ENCODE results near the gene AFG3L2. TPM values are rescaled to one million over a fixed set of nuclear protein-coding genes. Genes with fewer than 3 reads are reported as not detected.

The AFG3L2 gene
- total RNA-seq, 1 donor from 2014 or later = 47.7 TPM

DNA sequence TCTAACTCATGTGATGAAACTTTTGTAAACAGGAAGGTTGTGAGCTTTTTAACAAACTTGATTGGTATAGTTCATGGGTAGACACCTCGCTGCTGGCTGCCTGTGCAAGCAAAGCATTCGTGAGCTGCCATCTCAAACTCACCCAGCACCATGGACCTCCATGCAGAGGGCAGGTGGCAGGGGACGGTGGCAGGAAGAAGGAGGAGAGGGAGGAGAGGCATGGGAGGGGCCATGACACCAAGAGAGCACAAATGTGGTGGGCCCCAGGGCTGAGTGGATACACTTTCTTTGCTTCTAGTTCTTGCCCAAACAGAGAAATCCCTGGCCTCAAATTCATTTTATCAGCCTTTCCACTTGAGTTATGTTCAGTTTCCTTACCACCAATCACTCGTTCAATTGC is 29.1 kb downstream of the AFG3L2 start:
- Mint-ChIP-seq H3K4me3 (no peak overlapping the region), H3K27me3 (ENCODE audit: low read depth) (no peaks in the 10 kb centered on the region), H3K27ac (no peak overlapping the region), H3K4me1 (no peaks in the 10 kb centered on the region), H3K9me3 (no peaks in the 10 kb centered on the region), H3K36me3 (peaks cover 51% of the 10 kb centered on the region)
- TF ChIP-seq, protein P1, sequence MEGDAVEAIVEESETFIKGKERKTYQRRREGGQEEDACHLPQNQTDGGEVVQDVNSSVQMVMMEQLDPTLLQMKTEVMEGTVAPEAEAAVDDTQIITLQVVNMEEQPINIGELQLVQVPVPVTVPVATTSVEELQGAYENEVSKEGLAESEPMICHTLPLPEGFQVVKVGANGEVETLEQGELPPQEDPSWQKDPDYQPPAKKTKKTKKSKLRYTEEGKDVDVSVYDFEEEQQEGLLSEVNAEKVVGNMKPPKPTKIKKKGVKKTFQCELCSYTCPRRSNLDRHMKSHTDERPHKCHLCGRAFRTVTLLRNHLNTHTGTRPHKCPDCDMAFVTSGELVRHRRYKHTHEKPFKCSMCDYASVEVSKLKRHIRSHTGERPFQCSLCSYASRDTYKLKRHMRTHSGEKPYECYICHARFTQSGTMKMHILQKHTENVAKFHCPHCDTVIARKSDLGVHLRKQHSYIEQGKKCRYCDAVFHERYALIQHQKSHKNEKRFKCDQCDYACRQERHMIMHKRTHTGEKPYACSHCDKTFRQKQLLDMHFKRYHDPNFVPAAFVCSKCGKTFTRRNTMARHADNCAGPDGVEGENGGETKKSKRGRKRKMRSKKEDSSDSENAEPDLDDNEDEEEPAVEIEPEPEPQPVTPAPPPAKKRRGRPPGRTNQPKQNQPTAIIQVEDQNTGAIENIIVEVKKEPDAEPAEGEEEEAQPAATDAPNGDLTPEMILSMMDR (IDR thresholded peaks at IDR 0.05; ENCODE audit: unreplicated experiment) = no peak
- DNase-seq (ENCODE audit: low spot score in 2 of 2, unreplicated experiment in 2 of 2) = no peak

DNA sequence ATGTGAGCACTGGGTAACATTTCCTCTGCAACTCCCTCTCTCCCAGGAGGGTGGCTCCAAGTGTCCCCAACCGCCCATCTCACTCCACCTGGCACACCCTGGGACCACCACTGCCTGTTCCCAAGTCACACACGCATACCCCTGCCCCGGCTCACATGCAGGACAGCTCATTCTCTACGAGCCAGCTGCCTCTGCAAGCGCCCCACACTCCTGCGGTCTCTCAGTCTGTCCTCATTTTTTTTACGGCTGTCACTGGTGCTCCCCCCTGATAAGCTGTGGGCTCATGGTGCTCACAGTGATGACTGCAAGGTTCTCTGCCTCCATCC is 30.8 kb downstream of the AFG3L2 start:
- no peaks in the 10 kb centered on the region for H3K9me3 Mint-ChIP-seq
- no peak for DNase-seq (ENCODE audit: low spot score in 2 of 2, unreplicated experiment in 2 of 2)
- peaks cover 57% of the 10 kb centered on the region for H3K36me3 Mint-ChIP-seq
- no peaks in the 10 kb centered on the region for H3K4me1 Mint-ChIP-seq
- no peak overlapping the region for H3K27ac Mint-ChIP-seq
- H3K4me3 Mint-ChIP-seq = no peak overlapping the region
- TF ChIP-seq, protein P1 (IDR thresholded peaks at IDR 0.05; ENCODE audit: unreplicated experiment) = no peak
- no peaks in the 10 kb centered on the region for H3K27me3 Mint-ChIP-seq (ENCODE audit: low read depth)

DNA sequence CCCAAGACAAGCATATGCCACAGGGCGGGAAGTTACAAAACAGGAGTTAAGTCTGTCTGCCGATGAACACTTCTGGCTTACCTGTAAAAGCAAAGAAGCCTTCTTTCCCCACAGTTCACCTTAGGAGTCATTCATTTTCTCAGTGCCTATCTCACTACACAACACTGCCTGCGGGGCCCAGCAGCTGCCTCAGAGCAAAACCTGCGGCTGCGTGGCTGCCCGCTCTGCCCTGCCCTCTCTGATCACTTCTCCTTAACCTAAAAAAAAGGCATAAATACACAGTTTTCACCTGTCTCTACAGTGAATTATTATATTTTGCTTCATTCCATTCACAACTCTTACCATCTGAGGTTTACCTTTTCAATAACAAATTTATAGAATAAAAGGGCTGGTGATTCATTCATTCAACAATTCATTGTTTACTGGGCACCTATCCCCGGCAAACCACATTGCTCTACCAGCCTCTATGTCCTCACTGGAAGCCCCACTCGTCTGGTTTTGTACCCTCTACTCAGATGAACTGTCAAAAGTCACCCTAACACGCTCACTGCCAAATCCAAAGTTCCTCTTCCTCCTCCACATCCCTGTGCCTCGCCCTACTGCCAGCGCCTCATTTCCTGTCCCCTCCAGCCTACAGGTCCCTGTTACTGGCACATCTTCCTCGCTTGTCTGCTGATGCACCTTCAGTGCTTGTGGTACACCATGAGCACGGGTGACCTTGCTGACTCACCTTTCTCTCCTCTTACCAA is 31.4 kb downstream of the AFG3L2 start:
- no peaks in the 10 kb centered on the region for H3K27me3 Mint-ChIP-seq (ENCODE audit: low read depth)
- no peaks in the 10 kb centered on the region for H3K9me3 Mint-ChIP-seq
- no peaks in the 10 kb centered on the region for H3K4me1 Mint-ChIP-seq
- peaks cover 57% of the 10 kb centered on the region for H3K36me3 Mint-ChIP-seq
- H3K4me3 Mint-ChIP-seq = no peak overlapping the region
- H3K27ac Mint-ChIP-seq = no peak overlapping the region
- DNase-seq (ENCODE audit: low spot score in 2 of 2, unreplicated experiment in 2 of 2) = no peak
- TF ChIP-seq, protein P1 (IDR thresholded peaks at IDR 0.05; ENCODE audit: unreplicated experiment) = no peak

DNA sequence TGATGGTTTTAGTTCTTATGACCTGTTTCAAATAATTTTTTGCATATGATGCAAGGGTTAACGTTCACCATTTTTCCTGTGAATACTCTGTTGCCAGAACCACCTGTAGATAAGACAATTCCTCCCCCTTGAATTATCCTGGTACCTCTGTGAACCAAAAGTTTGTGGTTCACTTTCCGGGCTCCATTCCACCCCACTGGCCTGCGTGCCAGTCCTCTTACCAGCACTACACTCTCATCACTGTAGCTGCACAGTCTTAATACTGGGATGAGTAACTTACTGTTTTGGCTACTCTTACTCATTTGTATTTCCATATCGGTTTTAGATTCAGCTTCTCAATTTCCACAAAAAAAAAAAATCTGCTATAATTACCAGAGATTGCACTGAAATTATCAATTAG is 34.4 kb downstream of the AFG3L2 start:
- Mint-ChIP-seq H3K9me3 (no peaks in the 10 kb centered on the region), H3K4me3 (no peak overlapping the region), H3K27me3 (ENCODE audit: low read depth) (no peaks in the 10 kb centered on the region), H3K4me1 (peaks cover 8% of the 10 kb centered on the region), H3K36me3 (peaks cover 50% of the 10 kb centered on the region), H3K27ac (no peak overlapping the region)
- DNase-seq (ENCODE audit: low spot score in 2 of 2, unreplicated experiment in 2 of 2) = no peak
- TF ChIP-seq, protein P1 (IDR thresholded peaks at IDR 0.05; ENCODE audit: unreplicated experiment) = no peak

DNA sequence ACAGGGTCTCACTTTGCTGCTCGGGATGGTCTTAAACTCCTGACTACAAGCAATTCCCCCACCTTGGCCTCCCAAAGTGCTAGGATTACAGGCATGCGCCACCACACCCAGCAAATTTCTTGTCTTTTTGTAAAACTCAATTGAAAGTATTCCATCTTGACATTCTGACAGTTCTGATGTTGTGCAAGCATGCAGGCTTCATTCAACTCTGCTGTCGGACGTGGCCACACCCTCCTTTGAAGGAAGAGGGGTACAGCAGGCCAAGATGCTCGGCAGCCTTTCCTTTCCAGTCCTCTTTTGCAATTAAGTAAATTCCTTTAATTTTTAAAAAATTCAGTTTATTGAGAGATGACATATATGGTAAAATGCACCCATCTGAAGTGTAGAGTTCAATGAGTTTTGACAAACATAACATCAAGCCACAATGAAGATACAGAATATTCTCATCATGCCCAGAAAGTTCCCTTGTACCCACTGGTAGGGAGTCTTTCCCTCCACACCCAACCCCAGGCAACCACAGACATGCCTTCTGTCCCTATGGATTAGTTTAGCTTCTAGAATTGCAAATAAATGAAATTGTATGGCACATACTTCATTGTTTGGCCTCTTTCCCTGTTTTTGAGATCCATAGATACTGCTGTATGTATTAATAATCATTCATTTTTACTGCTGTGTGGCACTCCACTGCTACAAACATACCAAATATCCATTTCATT is 35.9 kb downstream of the AFG3L2 start:
- TF ChIP-seq, protein P1 (IDR thresholded peaks at IDR 0.05; ENCODE audit: unreplicated experiment) = no peak

More for the DNA sequence above, 35.9 kb downstream of the AFG3L2 start:
- Mint-ChIP-seq H3K9me3 (no peaks in the 10 kb centered on the region), H3K27ac (no peak overlapping the region), H3K36me3 (peaks cover 52% of the 10 kb centered on the region), H3K27me3 (ENCODE audit: low read depth) (no peaks in the 10 kb centered on the region), H3K4me3 (no peak overlapping the region), H3K4me1 (peaks cover 17% of the 10 kb centered on the region)
- DNase-seq (ENCODE audit: low spot score in 2 of 2, unreplicated experiment in 2 of 2) = no peak
